GM12878 (cell line): Measurements from ENCODE around the gene SEMA3A.

Source experiments
- CBX5 ChIP-seq: sonication (generic); IDR thresholded peaks from 2 replicates; pipeline ENCODE4 v1.6.1; 2016; ENCODE audit warnings: low read depth, moderate library complexity, mild to moderate bottlenecking, inconsistent platforms
- DPF2 ChIP-seq: fragments of 450-650 bp; IDR thresholded peaks from 2 replicates; pipeline ENCODE4 v1.6.1; 2017; ENCODE audit warnings: mild to moderate bottlenecking
- EZH2 ChIP-seq: IDR thresholded peaks from 2 replicates; pipeline ENCODE4 v1.6.1; 2012; ENCODE audit warnings: low read depth, mild to moderate bottlenecking, control low read depth, inconsistent platforms, low read length, borderline replicate concordance; ENCODE audit not compliant: control insufficient read depth
- MTA3 ChIP-seq: IDR thresholded peaks from 2 replicates; pipeline ENCODE4 v1.6.1; 2012; ENCODE audit warnings: low read length, inconsistent platforms, borderline replicate concordance
- NBN ChIP-seq: fragments of 450-650 bp; IDR thresholded peaks from 2 replicates; pipeline ENCODE4 v1.6.1; 2016
- PAX8 ChIP-seq: fragments of 450-650 bp; IDR thresholded peaks from 2 replicates; pipeline ENCODE4 v1.6.1; 2017; ENCODE audit warnings: mild to moderate bottlenecking, moderate library complexity
- POLR2A ChIP-seq: IDR thresholded peaks from 2 replicates; pipeline ENCODE4 v1.6.1; 2011; ENCODE audit warnings: low read depth, mild to moderate bottlenecking, low read length
- SP1 ChIP-seq: IDR thresholded peaks from one replicate; pipeline ENCODE4 v1.6.1; 2011; ENCODE audit warnings: low read depth, low read length
- SREBF2 ChIP-seq: IDR thresholded peaks from 2 replicates; pipeline ENCODE4 v1.6.1; 2012; ENCODE audit warnings: mild to moderate bottlenecking, low read length
- TBL1XR1 ChIP-seq: IDR thresholded peaks from 2 replicates; pipeline ENCODE4 v1.6.1; 2012; ENCODE audit warnings: low read depth, low read length, improper control_type of control experiment
- TCF12 ChIP-seq: IDR thresholded peaks from 2 replicates; pipeline ENCODE4 v1.6.1; 2011; ENCODE audit warnings: low read depth, mild to moderate bottlenecking, low read length
- ZNF274 ChIP-seq: IDR thresholded peaks from one replicate; pipeline ENCODE4 v1.8.0; 2011; ENCODE audit not compliant: insufficient read length, insufficient read depth
- TF ChIP-seq, protein P1 (sequence below), 3 experiments: IDR thresholded peaks in 2 of 3; conservative IDR thresholded peaks in 1 of 3; 2 replicates each; pipeline ENCODE4 v1.5.1; 2011; ENCODE audit warnings: low read depth in 3 of 3, low read length in 3 of 3, mild to moderate bottlenecking in 3 of 3, control low read depth in 2 of 3, moderate library complexity in 2 of 3, inconsistent platforms in 1 of 3, mixed read lengths in 1 of 3; ENCODE audit not compliant: control insufficient read depth in 2 of 3, insufficient read depth in 1 of 3; ENCODE audit errors: extremely low read depth in 1 of 3

DNA sequence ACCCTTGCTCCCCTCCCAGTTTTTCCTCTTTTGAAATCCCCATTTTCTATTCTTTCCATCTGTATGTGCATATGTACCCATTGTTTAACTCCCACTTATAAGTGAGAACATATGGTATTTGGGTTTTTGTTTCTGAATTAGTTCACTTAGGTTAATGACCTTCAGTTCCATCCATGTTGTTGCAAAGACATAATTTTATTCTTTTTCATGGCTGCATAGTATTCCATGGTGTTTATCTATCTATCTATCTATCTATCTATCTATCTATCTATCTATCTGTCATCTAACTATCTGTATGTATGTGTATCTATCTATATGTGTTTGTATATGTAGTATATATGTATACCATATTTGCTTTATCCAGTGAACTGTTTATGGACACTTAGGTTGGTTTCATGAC is 281.4 kb downstream of the SEMA3A start:
- no peak for TF ChIP-seq ZNF274
- TF ChIP-seq CBX5, result no peak
- TF ChIP-seq, protein P1, sequence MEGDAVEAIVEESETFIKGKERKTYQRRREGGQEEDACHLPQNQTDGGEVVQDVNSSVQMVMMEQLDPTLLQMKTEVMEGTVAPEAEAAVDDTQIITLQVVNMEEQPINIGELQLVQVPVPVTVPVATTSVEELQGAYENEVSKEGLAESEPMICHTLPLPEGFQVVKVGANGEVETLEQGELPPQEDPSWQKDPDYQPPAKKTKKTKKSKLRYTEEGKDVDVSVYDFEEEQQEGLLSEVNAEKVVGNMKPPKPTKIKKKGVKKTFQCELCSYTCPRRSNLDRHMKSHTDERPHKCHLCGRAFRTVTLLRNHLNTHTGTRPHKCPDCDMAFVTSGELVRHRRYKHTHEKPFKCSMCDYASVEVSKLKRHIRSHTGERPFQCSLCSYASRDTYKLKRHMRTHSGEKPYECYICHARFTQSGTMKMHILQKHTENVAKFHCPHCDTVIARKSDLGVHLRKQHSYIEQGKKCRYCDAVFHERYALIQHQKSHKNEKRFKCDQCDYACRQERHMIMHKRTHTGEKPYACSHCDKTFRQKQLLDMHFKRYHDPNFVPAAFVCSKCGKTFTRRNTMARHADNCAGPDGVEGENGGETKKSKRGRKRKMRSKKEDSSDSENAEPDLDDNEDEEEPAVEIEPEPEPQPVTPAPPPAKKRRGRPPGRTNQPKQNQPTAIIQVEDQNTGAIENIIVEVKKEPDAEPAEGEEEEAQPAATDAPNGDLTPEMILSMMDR (IDR thresholded peaks at IDR 0.05 in 2 of 3, conservative IDR thresholded peaks at IDR 0.05 in 1 of 3; ENCODE audit: control insufficient read depth in 2 of 3, extremely low read depth in 1 of 3, insufficient read depth in 1 of 3, low read depth in 3 of 3, low read length in 3 of 3), result no peak
- no peak for TF ChIP-seq NBN
- TF ChIP-seq TCF12, result no peak
- no peak for TF ChIP-seq TBL1XR1
- TF ChIP-seq POLR2A, result no peak
- no peak for TF ChIP-seq SP1
- no peak for TF ChIP-seq MTA3
- no peak for TF ChIP-seq PAX8
- TF ChIP-seq SREBF2, result no peak
- no peak for TF ChIP-seq DPF2
- TF ChIP-seq EZH2, result no peak
